ENCODE measurements around the gene HES5.

Gene HES5

GRCh38 chr1:2560299-2561073 lies 30.4 kb upstream of the HES5 start:
- in situ Hi-C loops (cut with HindIII; ENCODE audit: low sequenced_read_pairs), result loop anchor here (10.0 kb wide), 2 partner anchors 136 to 864 kb away; no protein-coding TSS in a partner anchor
- no peak overlapping the region for H3K4me3 ChIP-seq (ENCODE audit: low read depth, low read length)
- DNase-seq (ENCODE audit: low read depth), result no peak
- no peak for TF ChIP-seq CTCF (IDR thresholded peaks at IDR 0.05; ENCODE audit: low read depth, low read length, missing control alignments)

GRCh38 chr1:2559509-2560298 lies 29.6 kb upstream of the HES5 start:
- in situ Hi-C loops (cut with HindIII; ENCODE audit: low sequenced_read_pairs), result loop anchor here (10.0 kb wide), 2 partner anchors 135 to 865 kb away; no protein-coding TSS in a partner anchor
- DNase-seq (ENCODE audit: low read depth), result no peak
- H3K4me3 ChIP-seq (ENCODE audit: low read depth, low read length), result no peak overlapping the region
- no peak for TF ChIP-seq CTCF (IDR thresholded peaks at IDR 0.05; ENCODE audit: low read depth, low read length, missing control alignments)

- in situ Hi-C loops (cut with HindIII; ENCODE audit: low sequenced_read_pairs), result no loop called here
- TF ChIP-seq CTCF (IDR thresholded peaks at IDR 0.05; ENCODE audit: low read depth, low read length, missing control alignments), result no peak
- DNase-seq (ENCODE audit: low read depth), result no peak
- no peak overlapping the region for H3K4me3 ChIP-seq (ENCODE audit: low read depth, low read length)
Measured at GRCh38 chr1:2558861-2559260, 28.8 kb upstream of the HES5 start.

- TF ChIP-seq CTCF (IDR thresholded peaks at IDR 0.05; ENCODE audit: low read depth, low read length, missing control alignments), result no peak
- in situ Hi-C loops (cut with HindIII; ENCODE audit: low sequenced_read_pairs), result no loop called here
- no peak for DNase-seq (ENCODE audit: low read depth)
- H3K4me3 ChIP-seq (ENCODE audit: low read depth, low read length), result no peak overlapping the region
Measured at GRCh38 chr1:2558420-2558819, 28.4 kb upstream of the HES5 start.

GRCh38 chr1:2557482-2558400 lies 27.7 kb upstream of the HES5 start:
- H3K4me3 ChIP-seq (ENCODE audit: low read depth, low read length), result no peak overlapping the region
- in situ Hi-C loops (cut with HindIII; ENCODE audit: low sequenced_read_pairs), result no loop called here
- no peak for DNase-seq (ENCODE audit: low read depth)
- TF ChIP-seq CTCF (IDR thresholded peaks at IDR 0.05; ENCODE audit: low read depth, low read length, missing control alignments), result no peak
